GM21367 (cell line): ENCODE measurements around the gene ATXN1.
"Not testable (repeated sequence)": the region's sequence is repeated elsewhere in the genome, so short reads cannot be mapped to it uniquely, and the experiment has no call there.

ENCODE experiments used
- ATAC-seq: cut with Tn5 transposase; IDR thresholded peaks from one replicate; pipeline ENCODE4 v1.9.1; 2021; ENCODE audit not compliant: unreplicated experiment

The ATXN1 gene

GRCh38 chr6:16400248-16400760 is 361.0 kb downstream of the ATXN1 start:
- ATAC-seq = no peak

- no peak for ATAC-seq
These were observed 361.6 kb downstream of the ATXN1 start for GRCh38 chr6:16399695-16400094.

GRCh38 chr6:16399158-16399557 is 362.1 kb downstream of the ATXN1 start:
- no peak for ATAC-seq

GRCh38 chr6:16398587-16398986 is 362.7 kb downstream of the ATXN1 start:
- no peak for ATAC-seq

- no peak for ATAC-seq
These were observed 363.6 kb downstream of the ATXN1 start for GRCh38 chr6:16397623-16398022.

- no peak for ATAC-seq
These were observed 364.6 kb downstream of the ATXN1 start for GRCh38 chr6:16396497-16397319.

- ATAC-seq = no peak
These were observed 366.6 kb downstream of the ATXN1 start for GRCh38 chr6:16394632-16395031.

- ATAC-seq = no peak
These were observed 367.9 kb downstream of the ATXN1 start for GRCh38 chr6:16393326-16393725.

GRCh38 chr6:16392010-16392409 is 369.2 kb downstream of the ATXN1 start:
- no peak for ATAC-seq

GRCh38 chr6:16391451-16391912 is 369.8 kb downstream of the ATXN1 start:
- ATAC-seq = no peak

- not testable (repeated sequence) for ATAC-seq
These were observed 370.3 kb downstream of the ATXN1 start for GRCh38 chr6:16390909-16391450.

- no peak for ATAC-seq
These were observed 371.6 kb downstream of the ATXN1 start for GRCh38 chr6:16389642-16390041.

- no peak for ATAC-seq
These were observed 372.8 kb downstream of the ATXN1 start for GRCh38 chr6:16388488-16388887.

- ATAC-seq = no peak
These were observed 375.2 kb downstream of the ATXN1 start for GRCh38 chr6:16386057-16386456.

GRCh38 chr6:16383607-16384206 is 377.6 kb downstream of the ATXN1 start:
- no peak for ATAC-seq

GRCh38 chr6:16381968-16382367 is 379.3 kb downstream of the ATXN1 start:
- ATAC-seq = not testable (repeated sequence)

GRCh38 chr6:16380220-16380809 is 380.9 kb downstream of the ATXN1 start:
- no peak for ATAC-seq

GRCh38 chr6:16378360-16378759 is 382.9 kb downstream of the ATXN1 start:
- ATAC-seq = not testable (repeated sequence)

GRCh38 chr6:16377470-16377869 is 383.8 kb downstream of the ATXN1 start:
- no peak for ATAC-seq

GRCh38 chr6:16375843-16376242 is 385.4 kb downstream of the ATXN1 start:
- no peak for ATAC-seq

GRCh38 chr6:16375206-16375605 is 386.1 kb downstream of the ATXN1 start:
- ATAC-seq = no peak
